ENCODE measurements around the gene PTPRR. TPM values are rescaled to one million over a fixed set of nuclear protein-coding genes. Genes with fewer than 3 reads are reported as not detected.
A peak's percentile ranks its signal among the peaks of the same experiment; 100 is the strongest.

Gene PTPRR
- total RNA-seq, 1 donor from 2014 or later: not detected

- intact Hi-C loops (cut with micrococcal nuclease): no loop called here
- Mint-ChIP-seq H3K27me3 (ENCODE audit: low read depth) (peaks cover 5% of the 10 kb centered on the region), H3K4me1 (ENCODE audit: low read depth) (no peaks in the 10 kb centered on the region), H3K27ac (no peak overlapping the region), H3K9me3 (no peaks in the 10 kb centered on the region), H3K36me3 (ENCODE audit: low read depth) (no peaks in the 10 kb centered on the region), H3K4me3 (ENCODE audit: low read depth) (no peak overlapping the region)
- DNase-seq (ENCODE audit: low spot score): no peak
Observed at GRCh38 chr12:70619471-70620152, 300.9 kb downstream of the PTPRR start.

- no peaks in the 10 kb centered on the region for H3K9me3 Mint-ChIP-seq
- no peak overlapping the region for H3K4me3 Mint-ChIP-seq (ENCODE audit: low read depth)
- H3K36me3 Mint-ChIP-seq (ENCODE audit: low read depth): no peaks in the 10 kb centered on the region
- H3K27ac Mint-ChIP-seq: no peak overlapping the region
- peaks cover 9% of the 10 kb centered on the region for H3K27me3 Mint-ChIP-seq (ENCODE audit: low read depth)
- DNase-seq (ENCODE audit: low spot score): no peak
- intact Hi-C loops (cut with micrococcal nuclease): no loop called here
- H3K4me1 Mint-ChIP-seq (ENCODE audit: low read depth): no peaks in the 10 kb centered on the region
Observed at GRCh38 chr12:70618371-70618770, 302.2 kb downstream of the PTPRR start.

DNA sequence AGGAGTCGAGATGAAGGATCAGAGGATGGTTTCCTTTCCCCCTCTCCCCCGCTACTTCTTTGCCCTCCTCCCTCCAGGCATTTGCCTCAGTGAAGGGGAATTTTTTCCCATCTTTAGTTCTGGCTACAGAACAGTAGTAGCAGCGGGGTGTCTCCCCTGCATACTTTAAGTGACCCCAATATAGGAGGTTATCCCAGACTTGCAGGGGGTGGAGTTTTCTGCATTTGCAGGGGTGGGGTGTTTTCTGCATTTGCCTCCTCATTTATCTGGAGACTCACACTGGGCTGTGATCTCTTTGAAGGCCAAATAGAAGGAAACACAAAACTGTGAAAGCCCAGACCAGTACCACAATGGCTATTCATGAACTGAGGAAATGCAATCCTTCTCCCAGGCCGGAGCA, 303.1 kb downstream of the PTPRR start:
- no peak overlapping the region for H3K4me3 Mint-ChIP-seq (ENCODE audit: low read depth)
- H3K4me1 Mint-ChIP-seq (ENCODE audit: low read depth): no peaks in the 10 kb centered on the region
- no peak overlapping the region for H3K27ac Mint-ChIP-seq
- DNase-seq (ENCODE audit: low spot score): no peak
- intact Hi-C loops (cut with micrococcal nuclease): no loop called here
- H3K27me3 Mint-ChIP-seq (ENCODE audit: low read depth): peaks cover 12% of the 10 kb centered on the region
- H3K36me3 Mint-ChIP-seq (ENCODE audit: low read depth): no peaks in the 10 kb centered on the region
- H3K9me3 Mint-ChIP-seq: no peaks in the 10 kb centered on the region

GRCh38 chr12:70615174-70615866, 305.2 kb downstream of the PTPRR start:
- intact Hi-C loops (cut with micrococcal nuclease): no loop called here
- Mint-ChIP-seq H3K4me3 (ENCODE audit: low read depth) (no peak overlapping the region), H3K9me3 (no peaks in the 10 kb centered on the region), H3K27ac (no peak overlapping the region), H3K36me3 (ENCODE audit: low read depth) (no peaks in the 10 kb centered on the region), H3K4me1 (ENCODE audit: low read depth) (peaks cover 1% of the 10 kb centered on the region), H3K27me3 (ENCODE audit: low read depth) (peaks cover 28% of the 10 kb centered on the region)
- DNase-seq (ENCODE audit: low spot score): no peak

DNA sequence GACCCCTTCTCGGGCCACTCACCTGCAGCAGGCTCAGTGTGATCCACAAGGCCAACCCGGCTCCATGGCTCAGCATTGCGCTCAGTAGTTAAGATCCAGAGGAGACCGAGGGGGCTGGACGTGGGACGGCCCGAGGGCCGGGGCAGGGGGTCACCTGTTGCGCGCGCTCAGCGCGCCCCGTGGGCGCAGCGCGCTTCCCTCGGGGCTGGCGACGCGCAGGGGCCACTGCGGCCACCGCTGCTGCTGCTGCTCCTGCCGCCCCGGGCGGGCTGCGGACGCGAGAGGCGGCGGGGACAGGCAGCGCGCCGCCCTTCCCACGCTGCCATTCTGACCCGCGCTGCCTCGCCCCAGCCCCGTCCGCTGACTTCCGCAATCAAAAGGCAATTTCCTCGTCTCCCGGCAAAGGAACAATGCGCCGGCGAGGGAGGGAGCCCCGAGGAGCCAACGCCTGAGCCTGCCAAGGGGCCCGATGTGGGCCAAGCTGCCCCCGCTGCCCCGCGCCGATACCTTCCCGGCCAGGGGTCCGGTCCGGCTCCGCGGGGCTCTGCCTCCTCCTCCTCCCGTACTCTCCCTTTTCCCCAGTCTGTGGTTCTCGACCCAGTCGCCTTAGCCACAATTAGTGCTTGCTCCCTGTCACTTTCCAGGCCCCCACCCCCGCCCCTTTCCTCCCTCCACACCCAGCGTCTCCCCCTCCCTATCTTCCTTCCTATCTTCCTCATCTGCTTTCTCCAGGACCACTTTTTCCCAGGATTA, 310.6 kb downstream of the PTPRR start:
- intact Hi-C loops (cut with micrococcal nuclease): no loop called here
- H3K36me3 Mint-ChIP-seq (ENCODE audit: low read depth): no peaks in the 10 kb centered on the region
- H3K4me1 Mint-ChIP-seq (ENCODE audit: low read depth): peaks cover 1% of the 10 kb centered on the region
- no peak overlapping the region for H3K27ac Mint-ChIP-seq
- peaks cover 37% of the 10 kb centered on the region for H3K27me3 Mint-ChIP-seq (ENCODE audit: low read depth)
- H3K9me3 Mint-ChIP-seq: no peaks in the 10 kb centered on the region
- H3K4me3 Mint-ChIP-seq (ENCODE audit: low read depth): peak overlapping the region; percentile 65
- DNase-seq (ENCODE audit: low spot score): no peak

DNA sequence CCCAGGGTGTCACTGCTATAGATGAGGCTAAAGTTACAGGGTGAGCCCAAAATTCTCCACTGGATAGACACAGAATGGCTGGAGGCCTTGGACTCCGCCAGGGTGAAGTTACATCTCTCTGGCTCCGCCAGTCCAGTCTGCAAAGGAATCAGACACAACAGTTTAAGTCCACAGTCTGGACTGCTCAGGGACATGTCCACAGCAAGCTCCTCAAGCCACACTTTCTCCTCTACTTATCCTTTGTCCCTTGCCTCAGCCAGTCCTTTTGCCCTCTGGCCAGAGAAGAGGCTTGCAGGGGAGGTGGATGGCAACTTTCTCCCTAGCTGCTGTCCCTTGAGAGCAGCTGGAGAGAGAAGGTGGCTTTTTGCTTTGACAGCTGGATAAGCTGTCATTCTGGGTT, 311.3 kb downstream of the PTPRR start:
- H3K4me3 Mint-ChIP-seq (ENCODE audit: low read depth): no peak overlapping the region
- H3K36me3 Mint-ChIP-seq (ENCODE audit: low read depth): no peaks in the 10 kb centered on the region
- no peak overlapping the region for H3K27ac Mint-ChIP-seq
- peaks cover 37% of the 10 kb centered on the region for H3K27me3 Mint-ChIP-seq (ENCODE audit: low read depth)
- no peaks in the 10 kb centered on the region for H3K9me3 Mint-ChIP-seq
- no peak for DNase-seq (ENCODE audit: low spot score)
- peaks cover 1% of the 10 kb centered on the region for H3K4me1 Mint-ChIP-seq (ENCODE audit: low read depth)
- intact Hi-C loops (cut with micrococcal nuclease): no loop called here

- Mint-ChIP-seq H3K4me3 (ENCODE audit: low read depth) (no peak overlapping the region), H3K36me3 (ENCODE audit: low read depth) (no peaks in the 10 kb centered on the region), H3K27me3 (ENCODE audit: low read depth) (peaks cover 31% of the 10 kb centered on the region), H3K9me3 (no peaks in the 10 kb centered on the region), H3K27ac (no peak overlapping the region), H3K4me1 (ENCODE audit: low read depth) (peaks cover 1% of the 10 kb centered on the region)
- no peak for DNase-seq (ENCODE audit: low spot score)
- intact Hi-C loops (cut with micrococcal nuclease): no loop called here
Observed at GRCh38 chr12:70608184-70608583, 312.4 kb downstream of the PTPRR start.

GRCh38 chr12:70607107-70607506, 313.4 kb downstream of the PTPRR start:
- Mint-ChIP-seq H3K4me3 (ENCODE audit: low read depth) (no peak overlapping the region), H3K27me3 (ENCODE audit: low read depth) (peaks cover 29% of the 10 kb centered on the region), H3K36me3 (ENCODE audit: low read depth) (no peaks in the 10 kb centered on the region), H3K9me3 (no peaks in the 10 kb centered on the region), H3K27ac (no peak overlapping the region), H3K4me1 (ENCODE audit: low read depth) (peaks cover 1% of the 10 kb centered on the region)
- no peak for DNase-seq (ENCODE audit: low spot score)
- intact Hi-C loops (cut with micrococcal nuclease): no loop called here

DNA sequence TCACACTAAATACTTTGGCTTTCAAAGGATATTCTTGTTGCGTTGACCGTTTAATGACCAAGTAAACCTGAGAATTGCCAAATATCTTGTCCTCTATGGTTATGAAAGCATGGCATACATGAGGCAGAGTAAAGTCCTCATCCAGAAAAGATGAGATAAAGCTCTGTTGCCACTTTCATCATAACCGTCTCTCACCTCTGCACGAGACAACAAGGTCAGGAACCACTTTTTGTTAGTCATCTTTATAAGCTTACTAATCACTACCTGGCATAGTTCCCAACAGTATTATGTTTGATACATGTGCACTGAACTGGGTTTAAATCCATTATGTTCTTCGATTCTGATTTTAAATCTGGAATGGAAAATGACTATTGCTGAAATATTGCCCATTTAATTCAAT, 314.6 kb downstream of the PTPRR start:
- Mint-ChIP-seq H3K9me3 (no peaks in the 10 kb centered on the region), H3K4me1 (ENCODE audit: low read depth) (peaks cover 1% of the 10 kb centered on the region), H3K27me3 (ENCODE audit: low read depth) (peaks cover 21% of the 10 kb centered on the region)

DNA sequence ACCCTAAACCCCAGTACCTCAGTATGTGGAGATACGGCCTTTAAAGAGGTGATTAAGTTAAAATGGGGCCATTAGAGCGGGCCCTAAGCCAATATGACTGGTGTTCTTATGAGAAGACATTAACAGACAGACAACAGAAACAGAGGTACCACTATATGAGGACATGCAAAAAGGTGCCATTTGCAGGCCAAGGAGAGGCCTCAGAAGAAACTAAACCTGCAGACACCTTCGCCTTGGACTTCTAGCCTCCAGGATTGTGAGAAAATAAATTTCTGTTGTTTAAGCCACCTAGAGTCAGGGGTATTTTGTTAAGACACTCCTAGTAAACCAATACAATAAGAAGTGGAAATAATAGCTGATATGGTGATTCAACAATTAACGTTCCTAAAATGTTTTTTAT, 315.9 kb downstream of the PTPRR start:
- H3K9me3 Mint-ChIP-seq: no peaks in the 10 kb centered on the region
- H3K4me3 Mint-ChIP-seq (ENCODE audit: low read depth): no peak overlapping the region
- no peak for DNase-seq (ENCODE audit: low spot score)
- H3K27ac Mint-ChIP-seq: no peak overlapping the region
- no peaks in the 10 kb centered on the region for H3K36me3 Mint-ChIP-seq (ENCODE audit: low read depth)
- H3K4me1 Mint-ChIP-seq (ENCODE audit: low read depth): no peaks in the 10 kb centered on the region
- peaks cover 12% of the 10 kb centered on the region for H3K27me3 Mint-ChIP-seq (ENCODE audit: low read depth)
- intact Hi-C loops (cut with micrococcal nuclease): no loop called here

More for the DNA sequence above, 314.6 kb downstream of the PTPRR start:
- DNase-seq (ENCODE audit: low spot score): no peak
- Mint-ChIP-seq H3K4me3 (ENCODE audit: low read depth) (no peak overlapping the region), H3K27ac (no peak overlapping the region), H3K36me3 (ENCODE audit: low read depth) (no peaks in the 10 kb centered on the region)
- intact Hi-C loops (cut with micrococcal nuclease): no loop called here

DNA sequence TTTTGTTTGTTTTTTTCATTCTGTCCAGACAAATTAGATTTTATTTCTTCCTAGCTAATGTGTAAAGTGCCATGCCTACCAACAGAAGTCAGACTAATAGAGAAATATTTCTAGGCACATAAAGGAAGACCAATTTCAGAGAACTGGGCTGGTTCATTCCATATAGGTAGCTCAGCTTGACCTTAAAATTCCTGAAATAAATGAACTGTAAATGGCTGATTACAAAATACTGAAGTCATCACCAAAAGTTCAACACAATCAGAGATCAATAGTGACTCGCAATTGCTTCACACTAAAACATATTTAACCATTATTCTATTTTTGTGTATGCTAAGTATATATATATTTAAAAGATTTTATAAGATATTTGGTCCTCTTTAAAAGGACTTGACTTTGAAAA, 317.5 kb downstream of the PTPRR start:
- no peaks in the 10 kb centered on the region for H3K9me3 Mint-ChIP-seq
- intact Hi-C loops (cut with micrococcal nuclease): no loop called here
- H3K27ac Mint-ChIP-seq: no peak overlapping the region
- no peak overlapping the region for H3K4me3 Mint-ChIP-seq (ENCODE audit: low read depth)
- H3K36me3 Mint-ChIP-seq (ENCODE audit: low read depth): no peaks in the 10 kb centered on the region
- peaks cover under 1% of the 10 kb centered on the region for H3K27me3 Mint-ChIP-seq (ENCODE audit: low read depth)
- DNase-seq (ENCODE audit: low spot score): no peak
- H3K4me1 Mint-ChIP-seq (ENCODE audit: low read depth): no peaks in the 10 kb centered on the region

GRCh38 chr12:70598467-70599193, 321.9 kb downstream of the PTPRR start:
- H3K9me3 Mint-ChIP-seq: no peaks in the 10 kb centered on the region
- no peak overlapping the region for H3K4me3 Mint-ChIP-seq (ENCODE audit: low read depth)
- DNase-seq (ENCODE audit: low spot score): no peak
- intact Hi-C loops (cut with micrococcal nuclease): no loop called here
- no peaks in the 10 kb centered on the region for H3K4me1 Mint-ChIP-seq (ENCODE audit: low read depth)
- no peak overlapping the region for H3K27ac Mint-ChIP-seq
- no peaks in the 10 kb centered on the region for H3K36me3 Mint-ChIP-seq (ENCODE audit: low read depth)
- no peaks in the 10 kb centered on the region for H3K27me3 Mint-ChIP-seq (ENCODE audit: low read depth)

Measured in activated T-helper 2 cell treated with anti-CD3 and anti-CD28 coated beads, Interferon-gamma antibody, Interleukin-2, Interleukin-4, amounts not matched to agents 10 μg/mL and 5 μg/mL and 100 μg/mL, durations not matched to agents 14 hours and 24 hours and 36 hours (primary cell).